ENCODE data around the gene SEC14L2. TPM values are rescaled to one million over a fixed set of nuclear protein-coding genes. Genes with fewer than 3 reads are reported as not detected.

SEC14L2 gene
- total RNA-seq, 2 experiments from 2014 or later = 12.8 to 15.3 TPM

- H3K36me3 Mint-ChIP-seq = no peaks in the 10 kb centered on the region
- DNase-seq = no peak
- CTCF ChIA-PET = interaction anchor here (0.6 to 0.7 kb wide), 2 partner anchors 62 to 74 kb away, joined by 3 to 5 read pairs; no protein-coding TSS in a partner anchor
- peaks cover 8% of the 10 kb centered on the region for H3K4me1 Mint-ChIP-seq (ENCODE audit: low read depth)
- H3K9me3 Mint-ChIP-seq = no peaks in the 10 kb centered on the region
- H3K4me3 Mint-ChIP-seq = no peak overlapping the region
- POLR2A ChIA-PET = no interaction called here
- no peaks in the 10 kb centered on the region for H3K27me3 Mint-ChIP-seq
- intact Hi-C loops (cut with micrococcal nuclease) = no loop called here
- no peak overlapping the region for H3K27ac Mint-ChIP-seq
These were observed 34.7 kb upstream of the SEC14L2 start for GRCh38 chr22:30361916-30362650.

- ChIA-PET POLR2A (no interaction called here), CTCF (no interaction called here)
- DNase-seq = no peak
- no peak overlapping the region for H3K4me3 Mint-ChIP-seq
- intact Hi-C loops (cut with micrococcal nuclease) = no loop called here
- no peak overlapping the region for H3K27ac Mint-ChIP-seq
- no peaks in the 10 kb centered on the region for H3K9me3 Mint-ChIP-seq
- peaks cover 4% of the 10 kb centered on the region for H3K4me1 Mint-ChIP-seq (ENCODE audit: low read depth)
- no peaks in the 10 kb centered on the region for H3K27me3 Mint-ChIP-seq
- no peaks in the 10 kb centered on the region for H3K36me3 Mint-ChIP-seq
These were observed 34.1 kb upstream of the SEC14L2 start for GRCh38 chr22:30362651-30363281.

- intact Hi-C loops (cut with micrococcal nuclease) = no loop called here
- Mint-ChIP-seq H3K36me3 (no peaks in the 10 kb centered on the region), H3K9me3 (no peaks in the 10 kb centered on the region), H3K4me1 (ENCODE audit: low read depth) (no peaks in the 10 kb centered on the region), H3K27ac (no peak overlapping the region), H3K4me3 (no peak overlapping the region), H3K27me3 (no peaks in the 10 kb centered on the region)
- POLR2A ChIA-PET = no interaction called here
- DNase-seq = no peak
- CTCF ChIA-PET = interaction anchor here (0.6 to 2.0 kb wide), 4 partner anchors 11 to 119 kb away, joined by 3 to 6 read pairs (median 4); partner anchors contain the start of gene RNF215
These were observed 30.9 kb upstream of the SEC14L2 start for GRCh38 chr22:30365891-30366290.

- H3K27me3 Mint-ChIP-seq = no peaks in the 10 kb centered on the region
- CTCF ChIA-PET = interaction anchor here (1.9 kb wide), 1 partner anchor 19 kb away, joined by 11 read pairs; the partner anchor contains the start of gene RNF215
- H3K36me3 Mint-ChIP-seq = no peaks in the 10 kb centered on the region
- H3K27ac Mint-ChIP-seq = no peak overlapping the region
- H3K4me3 Mint-ChIP-seq = no peak overlapping the region
- no peaks in the 10 kb centered on the region for H3K4me1 Mint-ChIP-seq (ENCODE audit: low read depth)
- H3K9me3 Mint-ChIP-seq = no peaks in the 10 kb centered on the region
- POLR2A ChIA-PET = no interaction called here
- DNase-seq = no peak
- intact Hi-C loops (cut with micrococcal nuclease) = no loop called here
These were observed 28.4 kb upstream of the SEC14L2 start for GRCh38 chr22:30368420-30368819.

- Mint-ChIP-seq H3K9me3 (no peaks in the 10 kb centered on the region), H3K27me3 (no peaks in the 10 kb centered on the region), H3K4me1 (ENCODE audit: low read depth) (no peaks in the 10 kb centered on the region), H3K4me3 (no peak overlapping the region), H3K36me3 (no peaks in the 10 kb centered on the region), H3K27ac (no peak overlapping the region)
- ChIA-PET CTCF (no interaction called here), POLR2A (no interaction called here)
- no peak for DNase-seq
- intact Hi-C loops (cut with micrococcal nuclease) = no loop called here
These were observed 26.1 kb upstream of the SEC14L2 start for GRCh38 chr22:30370641-30371230.

- POLR2A ChIA-PET = no interaction called here
- H3K27ac Mint-ChIP-seq = no peak overlapping the region
- H3K27me3 Mint-ChIP-seq = no peaks in the 10 kb centered on the region
- CTCF ChIA-PET = no interaction called here
- DNase-seq = no peak
- H3K9me3 Mint-ChIP-seq = no peaks in the 10 kb centered on the region
- intact Hi-C loops (cut with micrococcal nuclease) = no loop called here
- no peaks in the 10 kb centered on the region for H3K4me1 Mint-ChIP-seq (ENCODE audit: low read depth)
- H3K4me3 Mint-ChIP-seq = no peak overlapping the region
- no peaks in the 10 kb centered on the region for H3K36me3 Mint-ChIP-seq
These were observed 25.5 kb upstream of the SEC14L2 start for GRCh38 chr22:30371321-30371720.

GRCh38 chr22:30371981-30372380 lies 24.8 kb upstream of the SEC14L2 start:
- POLR2A ChIA-PET = no interaction called here
- DNase-seq = no peak
- CTCF ChIA-PET = interaction anchor here (1.1 kb wide), 1 partner anchor 19 kb away, joined by 3 read pairs; no protein-coding TSS in a partner anchor
- Mint-ChIP-seq H3K27me3 (no peaks in the 10 kb centered on the region), H3K4me1 (ENCODE audit: low read depth) (no peaks in the 10 kb centered on the region), H3K9me3 (no peaks in the 10 kb centered on the region), H3K27ac (no peak overlapping the region), H3K4me3 (no peak overlapping the region), H3K36me3 (no peaks in the 10 kb centered on the region)
- intact Hi-C loops (cut with micrococcal nuclease) = no loop called here

GRCh38 chr22:30372915-30373314 lies 23.9 kb upstream of the SEC14L2 start:
- Mint-ChIP-seq H3K36me3 (no peaks in the 10 kb centered on the region), H3K4me3 (no peak overlapping the region), H3K27ac (no peak overlapping the region), H3K9me3 (no peaks in the 10 kb centered on the region), H3K4me1 (ENCODE audit: low read depth) (no peaks in the 10 kb centered on the region), H3K27me3 (no peaks in the 10 kb centered on the region)
- intact Hi-C loops (cut with micrococcal nuclease) = no loop called here
- no peak for DNase-seq
- ChIA-PET POLR2A (no interaction called here), CTCF (interaction anchor here (1.1 kb wide), 1 partner anchor 18 kb away, joined by 3 read pairs; no protein-coding TSS in a partner anchor)

- POLR2A ChIA-PET = no interaction called here
- H3K9me3 Mint-ChIP-seq = no peaks in the 10 kb centered on the region
- H3K36me3 Mint-ChIP-seq = no peaks in the 10 kb centered on the region
- intact Hi-C loops (cut with micrococcal nuclease) = no loop called here
- no peak overlapping the region for H3K27ac Mint-ChIP-seq
- no peak overlapping the region for H3K4me3 Mint-ChIP-seq
- CTCF ChIA-PET = interaction anchor here (1.0 to 1.1 kb wide), 2 partner anchors 17 to 72 kb away, joined by 3 to 4 read pairs; no protein-coding TSS in a partner anchor
- no peaks in the 10 kb centered on the region for H3K27me3 Mint-ChIP-seq
- no peaks in the 10 kb centered on the region for H3K4me1 Mint-ChIP-seq (ENCODE audit: low read depth)
- no peak for DNase-seq
These were observed 23.2 kb upstream of the SEC14L2 start for GRCh38 chr22:30373331-30374325.

- ChIA-PET POLR2A (no interaction called here), CTCF (interaction anchor here (1.0 kb wide), 1 partner anchor 88 kb away, joined by 3 read pairs; no protein-coding TSS in a partner anchor)
- Mint-ChIP-seq H3K27ac (no peak overlapping the region), H3K4me3 (no peak overlapping the region), H3K4me1 (ENCODE audit: low read depth) (no peaks in the 10 kb centered on the region), H3K27me3 (no peaks in the 10 kb centered on the region), H3K9me3 (no peaks in the 10 kb centered on the region), H3K36me3 (no peaks in the 10 kb centered on the region)
- intact Hi-C loops (cut with micrococcal nuclease) = no loop called here
- DNase-seq = no peak
These were observed 21.4 kb upstream of the SEC14L2 start for GRCh38 chr22:30375312-30375849.

- H3K36me3 Mint-ChIP-seq = no peaks in the 10 kb centered on the region
- no peak overlapping the region for H3K27ac Mint-ChIP-seq
- CTCF ChIA-PET = interaction anchor here (1.8 kb wide), 1 partner anchor 92 kb away, joined by 8 read pairs; no protein-coding TSS in a partner anchor
- POLR2A ChIA-PET = no interaction called here
- no peak overlapping the region for H3K4me3 Mint-ChIP-seq
- DNase-seq = no peak
- no peaks in the 10 kb centered on the region for H3K27me3 Mint-ChIP-seq
- no peaks in the 10 kb centered on the region for H3K9me3 Mint-ChIP-seq
- intact Hi-C loops (cut with micrococcal nuclease) = no loop called here
- no peaks in the 10 kb centered on the region for H3K4me1 Mint-ChIP-seq (ENCODE audit: low read depth)
These were observed 16.8 kb upstream of the SEC14L2 start for GRCh38 chr22:30380011-30380410.

All from activated CD4-positive, alpha-beta memory T cell treated with anti-CD3 and anti-CD28 coated beads for 36 hours (primary cell).